Activated naive CD4-positive, alpha-beta T cell treated with anti-CD3 and anti-CD28 coated beads for 36 hours (primary cell): Measurements from ENCODE around the gene CHRM3. TPM values are rescaled to one million over a fixed set of nuclear protein-coding genes. Genes with fewer than 3 reads are reported as not detected.

Experiments used
- CTCF ChIA-PET: fragments of 350-600 bp; sonication (Branson Sonifier 250); formaldehyde crosslinking; loops from one replicate; lab custom pipeline; 2021; ENCODE audit warnings: antibody characterized with exemption; lab: Charles Lee
- DNase-seq: peaks from one replicate; pipeline ENCODE4 v3.0.0-alpha.2; 2020
- H3K27ac Mint-ChIP-seq: one replicate; pipeline ENCODE4 v1.8.0; 2021; ENCODE audit warnings: mild to moderate bottlenecking, mixed read lengths
- H3K27me3 Mint-ChIP-seq: one replicate; pipeline ENCODE4 v1.8.0; 2021; ENCODE audit warnings: low read depth, mixed read lengths
- H3K36me3 Mint-ChIP-seq: one replicate; pipeline ENCODE4 v1.8.0; 2021; ENCODE audit warnings: low read depth, mixed read lengths
- H3K4me1 Mint-ChIP-seq: one replicate; pipeline ENCODE4 v1.8.0; 2021; ENCODE audit warnings: low read depth, mixed read lengths
- H3K4me3 Mint-ChIP-seq: one replicate; pipeline ENCODE4 v1.8.0; 2021; ENCODE audit warnings: mild to moderate bottlenecking, moderate library complexity, mixed read lengths
- H3K9me3 Mint-ChIP-seq: one replicate; pipeline ENCODE4 v1.8.0; 2021; ENCODE audit warnings: mixed read lengths
- intact Hi-C: fragments of 100-400 bp; cut with micrococcal nuclease; formaldehyde crosslinking; loops from one replicate; pipeline ENCODE4 v1.15.1; 2023
- total RNA-seq, 2 experiments: library from RNA; stranded (reverse); gene quantifications; one replicate each; pipeline ENCODE4 v1.2.3, GENCODE V29; 2021

The CHRM3 gene
- under 1 TPM in 1 of 2 experiments, not detected in 1; 0.02 TPM for total RNA-seq

DNA sequence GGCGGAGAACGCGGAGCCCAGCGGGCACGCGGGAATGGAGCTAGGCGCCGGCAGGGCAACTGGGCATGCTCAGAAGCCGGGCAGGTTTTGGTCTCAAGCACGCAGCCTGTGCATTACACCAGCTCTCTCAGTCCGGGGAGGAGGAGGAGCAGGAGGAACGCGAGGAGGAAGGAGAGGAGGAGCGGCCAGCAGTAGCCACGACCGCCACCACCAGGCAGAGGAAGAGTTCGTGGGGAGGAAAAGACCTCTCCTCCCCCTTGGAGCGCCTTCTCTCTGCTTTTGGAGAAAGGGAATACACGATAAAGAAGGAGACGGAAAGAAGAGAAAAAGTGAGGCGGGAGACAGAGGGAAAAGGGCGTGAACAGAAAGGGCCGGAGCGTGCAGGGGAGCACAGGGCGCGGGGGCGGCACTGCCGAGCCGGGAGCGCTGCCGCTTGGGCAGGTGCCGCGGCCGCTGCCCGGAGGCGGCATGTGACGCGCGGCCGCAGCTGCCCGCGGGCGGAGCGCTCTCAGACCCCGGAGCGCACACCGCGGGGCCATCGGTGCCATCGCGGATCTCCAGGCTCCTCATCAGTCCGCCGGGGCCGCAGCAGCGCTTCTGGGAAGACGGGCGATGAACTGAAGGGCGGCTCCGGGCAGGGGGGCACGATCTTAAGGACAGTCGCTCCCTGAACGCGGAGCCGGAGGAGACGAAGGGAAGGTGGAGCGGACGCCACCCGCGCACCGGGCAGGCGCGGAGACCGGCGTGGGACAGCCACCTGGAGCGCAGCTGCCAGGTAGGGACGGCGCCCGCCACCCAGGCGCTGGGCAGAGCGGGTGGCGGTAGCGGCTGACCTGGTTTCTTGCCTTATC, at the start of gene CHRM3:
CHRM3 (plus strand) TSS at position 116 of the 851 bp plus-strand sequence. CDS start 520,884 bp downstream, outside the sequence.
- Mint-ChIP-seq H3K36me3 (no peaks in the 10 kb centered on the region), H3K4me1 (peaks cover 21% of the 10 kb centered on the region), H3K27me3 (peaks cover 60% of the 10 kb centered on the region), H3K4me3 (peak within 1 kb of the TSS; percentile 78), H3K27ac (no peak within 1 kb of the TSS), H3K9me3 (no peaks in the 10 kb centered on the region)
- intact Hi-C loops, result loop anchor here (1.0 kb wide), 1 partner anchor 512 kb away; no protein-coding TSS in a partner anchor
- CTCF ChIA-PET, result interaction anchor here (0.7 kb wide), 1 partner anchor 511 kb away, joined by 5 read pairs; no protein-coding TSS in a partner anchor
- DNase-seq, result peak; percentile 44

DNA sequence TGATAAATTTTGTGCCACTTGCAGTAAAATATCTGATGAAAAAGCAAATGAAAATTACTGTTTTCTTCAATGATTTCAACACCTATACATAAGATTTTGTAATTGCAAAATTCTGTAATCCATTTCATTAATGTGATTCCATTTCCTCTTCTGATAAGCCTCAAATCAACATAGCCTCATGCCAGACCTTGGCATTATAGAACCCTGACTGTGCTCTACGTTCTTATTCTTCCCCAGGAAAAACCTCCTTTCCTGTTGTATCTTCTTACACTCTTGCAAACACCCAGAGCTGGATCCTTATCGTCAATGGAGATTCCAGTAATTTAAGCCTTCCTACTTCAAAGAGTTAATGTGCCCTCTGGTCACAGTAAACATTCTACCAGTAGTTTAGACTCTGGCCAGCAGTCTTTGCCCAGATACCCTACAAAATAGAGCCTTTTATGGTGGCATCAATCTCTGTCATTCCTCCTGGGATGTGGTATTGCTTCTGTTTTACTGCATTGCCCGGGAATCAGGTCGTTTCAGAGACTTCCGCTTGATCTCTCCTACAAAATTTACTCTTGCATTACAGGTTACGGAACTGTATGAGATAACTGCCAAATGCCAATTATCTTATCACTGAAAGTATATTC, 48.5 kb upstream of the CHRM3 start:
- intact Hi-C loops, result no loop called here
- no peak overlapping the region for H3K4me3 Mint-ChIP-seq
- no peak for DNase-seq
- no peaks in the 10 kb centered on the region for H3K9me3 Mint-ChIP-seq
- CTCF ChIA-PET, result no interaction called here
- H3K36me3 Mint-ChIP-seq, result no peaks in the 10 kb centered on the region
- H3K27me3 Mint-ChIP-seq, result peaks cover 2% of the 10 kb centered on the region
- no peaks in the 10 kb centered on the region for H3K4me1 Mint-ChIP-seq
- no peak overlapping the region for H3K27ac Mint-ChIP-seq

GRCh38 chr1:239347776-239348175, 38.6 kb upstream of the CHRM3 start:
- Mint-ChIP-seq H3K4me3 (no peak overlapping the region), H3K27ac (no peak overlapping the region), H3K27me3 (peaks cover 7% of the 10 kb centered on the region), H3K4me1 (no peaks in the 10 kb centered on the region), H3K36me3 (no peaks in the 10 kb centered on the region), H3K9me3 (no peaks in the 10 kb centered on the region)
- intact Hi-C loops, result no loop called here
- DNase-seq, result no peak
- CTCF ChIA-PET, result interaction anchor here (1.0 kb wide), 1 partner anchor 10 kb away, joined by 3 read pairs; no protein-coding TSS in a partner anchor

GRCh38 chr1:239348635-239349353, 37.6 kb upstream of the CHRM3 start:
- no peaks in the 10 kb centered on the region for H3K4me1 Mint-ChIP-seq

DNA sequence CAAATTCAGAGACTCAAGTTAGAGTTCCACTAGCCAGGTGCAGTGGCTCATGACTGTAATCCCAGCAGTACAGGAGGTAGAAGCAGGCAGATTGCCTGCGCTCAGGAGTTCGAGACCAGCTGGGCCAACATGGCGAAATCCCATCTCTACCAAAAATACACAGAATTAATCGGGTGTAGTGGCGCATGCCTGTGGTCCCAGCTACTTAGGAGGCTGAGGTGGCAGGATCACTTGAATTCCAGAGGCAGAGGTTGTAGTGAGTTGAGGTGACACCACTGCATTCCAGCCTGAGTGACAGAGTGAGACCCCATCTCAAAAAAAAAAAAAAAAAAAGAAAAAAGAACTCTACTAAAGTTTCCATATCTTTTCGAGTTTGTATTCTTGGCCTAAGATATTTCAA, 36.7 kb upstream of the CHRM3 start:
- no peak overlapping the region for H3K27ac Mint-ChIP-seq
- no peak overlapping the region for H3K4me3 Mint-ChIP-seq
- H3K36me3 Mint-ChIP-seq, result no peaks in the 10 kb centered on the region
- intact Hi-C loops, result no loop called here
- H3K27me3 Mint-ChIP-seq, result peaks cover 5% of the 10 kb centered on the region
- DNase-seq, result no peak
- CTCF ChIA-PET, result no interaction called here
- no peaks in the 10 kb centered on the region for H3K4me1 Mint-ChIP-seq
- no peaks in the 10 kb centered on the region for H3K9me3 Mint-ChIP-seq

More at GRCh38 chr1:239348635-239349353, 37.6 kb upstream of the CHRM3 start:
- H3K4me3 Mint-ChIP-seq, result no peak overlapping the region
- H3K27me3 Mint-ChIP-seq, result peaks cover 5% of the 10 kb centered on the region
- H3K9me3 Mint-ChIP-seq, result no peaks in the 10 kb centered on the region
- CTCF ChIA-PET, result no interaction called here
- no peak for DNase-seq
- H3K36me3 Mint-ChIP-seq, result no peaks in the 10 kb centered on the region
- H3K27ac Mint-ChIP-seq, result no peak overlapping the region
- intact Hi-C loops, result no loop called here

DNA sequence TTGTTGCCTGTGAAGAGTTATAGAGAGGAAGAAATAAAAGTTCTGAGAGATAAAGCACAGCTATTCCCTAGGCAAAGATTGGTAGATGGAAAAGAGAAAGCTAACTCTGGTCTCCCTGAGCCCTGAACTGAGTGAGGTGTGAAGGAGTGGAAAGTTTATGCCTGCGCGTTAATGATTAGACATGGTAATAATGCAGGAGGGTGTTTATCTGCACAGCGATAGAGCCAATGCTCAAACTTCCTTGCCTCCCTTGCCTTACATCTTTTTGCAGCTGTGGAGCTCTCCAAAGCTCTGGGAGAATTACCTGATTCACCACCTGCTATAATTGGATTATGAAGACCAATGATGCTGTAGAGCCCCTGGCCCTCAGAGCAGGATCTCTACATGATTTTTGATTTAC, 32.8 kb upstream of the CHRM3 start:
- Mint-ChIP-seq H3K4me1 (no peaks in the 10 kb centered on the region), H3K27ac (no peak overlapping the region), H3K4me3 (no peak overlapping the region), H3K9me3 (no peaks in the 10 kb centered on the region), H3K27me3 (peaks cover 18% of the 10 kb centered on the region), H3K36me3 (no peaks in the 10 kb centered on the region)
- DNase-seq, result no peak
- intact Hi-C loops, result no loop called here
- CTCF ChIA-PET, result no interaction called here

GRCh38 chr1:239354231-239354630, 32.1 kb upstream of the CHRM3 start:
- CTCF ChIA-PET, result no interaction called here
- H3K36me3 Mint-ChIP-seq, result no peaks in the 10 kb centered on the region
- H3K9me3 Mint-ChIP-seq, result no peaks in the 10 kb centered on the region
- H3K27ac Mint-ChIP-seq, result no peak overlapping the region
- DNase-seq, result no peak
- H3K4me1 Mint-ChIP-seq, result no peaks in the 10 kb centered on the region
- peaks cover 18% of the 10 kb centered on the region for H3K27me3 Mint-ChIP-seq
- intact Hi-C loops, result no loop called here
- H3K4me3 Mint-ChIP-seq, result no peak overlapping the region

DNA sequence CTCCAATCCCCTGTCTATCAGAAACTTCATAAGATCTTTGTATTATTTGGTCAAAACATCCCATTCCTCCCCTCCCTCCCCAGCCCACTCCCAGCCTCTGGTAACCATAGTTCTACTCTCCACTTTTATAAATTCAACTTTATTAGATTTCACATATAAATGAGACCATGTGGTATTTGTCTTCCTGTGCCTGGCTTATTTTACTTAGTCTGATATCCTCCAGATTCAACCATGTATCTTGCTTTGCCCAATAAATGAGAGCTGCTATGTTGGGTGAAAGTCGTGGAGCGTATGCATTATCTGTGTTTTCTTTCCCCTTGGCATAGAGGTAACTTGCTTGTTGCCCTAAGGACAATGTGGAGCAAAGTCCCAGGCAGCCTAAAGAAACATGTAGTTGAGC, 28.5 kb upstream of the CHRM3 start:
- Mint-ChIP-seq H3K36me3 (no peaks in the 10 kb centered on the region), H3K27ac (no peak overlapping the region), H3K27me3 (peaks cover 18% of the 10 kb centered on the region), H3K4me1 (no peaks in the 10 kb centered on the region), H3K9me3 (no peaks in the 10 kb centered on the region), H3K4me3 (no peak overlapping the region)
- CTCF ChIA-PET, result interaction anchor here (0.7 kb wide), 1 partner anchor 11 kb away, joined by 3 read pairs; no protein-coding TSS in a partner anchor
- no peak for DNase-seq
- intact Hi-C loops, result no loop called here

DNA sequence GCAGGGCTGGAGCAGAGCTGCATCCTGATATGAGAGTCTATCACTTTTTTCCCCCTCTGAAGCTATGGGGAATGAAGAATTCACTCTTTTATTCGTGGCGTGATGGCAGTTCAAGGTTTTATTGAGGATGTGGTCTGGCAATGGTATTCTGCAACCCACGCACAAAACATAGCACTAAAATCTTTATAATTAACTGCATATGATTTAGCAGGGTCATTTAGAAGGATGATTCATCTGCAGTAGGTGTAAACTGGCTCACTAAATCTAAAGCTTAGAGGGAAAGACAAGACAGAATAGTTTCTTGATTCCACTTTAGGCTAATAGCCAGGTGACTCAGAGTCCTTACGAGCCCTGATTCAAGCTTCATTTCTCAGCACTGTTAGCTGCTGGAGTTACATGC, 25.0 kb upstream of the CHRM3 start:
- H3K9me3 Mint-ChIP-seq, result no peaks in the 10 kb centered on the region
- intact Hi-C loops, result no loop called here
- peaks cover 9% of the 10 kb centered on the region for H3K27me3 Mint-ChIP-seq
- DNase-seq, result no peak
- no peak overlapping the region for H3K4me3 Mint-ChIP-seq
- no peak overlapping the region for H3K27ac Mint-ChIP-seq
- CTCF ChIA-PET, result interaction anchor here (0.8 kb wide), 1 partner anchor 14 kb away, joined by 3 read pairs; no protein-coding TSS in a partner anchor
- H3K4me1 Mint-ChIP-seq, result no peaks in the 10 kb centered on the region
- H3K36me3 Mint-ChIP-seq, result no peaks in the 10 kb centered on the region

- Mint-ChIP-seq H3K27me3 (peaks cover 2% of the 10 kb centered on the region), H3K4me3 (no peak overlapping the region)
Measured at GRCh38 chr1:239363930-239364329, 22.4 kb upstream of the CHRM3 start.

DNA sequence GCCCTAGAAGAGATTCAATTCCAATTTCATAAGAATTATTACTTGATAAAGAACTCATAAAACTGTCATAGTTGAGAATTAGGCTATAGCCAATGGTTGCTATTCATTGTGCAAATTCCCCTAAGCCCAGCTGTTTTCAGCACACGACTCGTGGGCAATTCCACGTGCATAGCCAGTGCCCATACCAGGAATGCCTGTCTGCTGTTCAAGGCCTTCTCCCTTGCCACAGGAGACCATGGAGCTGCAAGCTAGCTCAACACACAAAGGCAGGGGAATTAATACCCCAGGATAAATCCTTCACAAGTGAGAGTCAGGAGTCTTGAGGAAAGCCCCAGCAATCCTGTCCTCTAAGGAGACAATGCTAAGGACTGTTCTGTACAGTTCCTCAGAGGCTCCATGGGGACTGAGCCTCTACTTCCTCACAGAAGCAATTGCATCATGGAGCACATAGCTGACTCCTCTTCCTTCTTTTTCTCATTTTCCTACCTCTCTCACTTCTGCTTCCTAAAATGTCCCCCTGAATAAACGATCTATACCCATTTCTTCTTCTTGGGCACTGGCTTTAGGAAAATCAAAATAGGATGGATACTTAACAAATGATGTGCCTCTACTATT, 19.1 kb upstream of the CHRM3 start:
- no peaks in the 10 kb centered on the region for H3K36me3 Mint-ChIP-seq
- H3K9me3 Mint-ChIP-seq, result no peaks in the 10 kb centered on the region
- intact Hi-C loops, result no loop called here

More at GRCh38 chr1:239363930-239364329, 22.4 kb upstream of the CHRM3 start:
- Mint-ChIP-seq H3K27ac (no peak overlapping the region), H3K36me3 (no peaks in the 10 kb centered on the region), H3K9me3 (no peaks in the 10 kb centered on the region), H3K4me1 (no peaks in the 10 kb centered on the region)
- no peak for DNase-seq
- intact Hi-C loops, result no loop called here
- CTCF ChIA-PET, result no interaction called here

More for the DNA sequence above, 19.1 kb upstream of the CHRM3 start:
- Mint-ChIP-seq H3K4me3 (no peak overlapping the region), H3K27me3 (peaks cover 4% of the 10 kb centered on the region), H3K27ac (no peak overlapping the region), H3K4me1 (no peaks in the 10 kb centered on the region)
- DNase-seq, result no peak
- CTCF ChIA-PET, result interaction anchor here (0.9 kb wide), 1 partner anchor 59 kb away, joined by 3 read pairs; no protein-coding TSS in a partner anchor
